NCI-H2107 treated with DMSO at 0.1 percent for 48 hours (cell line): ENCODE results near the gene COL4A3.

Experiments used
- DNase-seq: peaks from one replicate; lab custom pipeline; 2025; ENCODE audit not compliant: unreplicated experiment; lab: John Stamatoyannopoulos, UW

The COL4A3 gene

GRCh38 chr2:227163998-227164762, at the start of gene COL4A3, which contains the start of gene COL4A4:
COL4A3 (plus strand) TSS chr2:227164624; CDS start chr2:227164727, 103 bp downstream.
COL4A4 (minus strand) TSS chr2:227164205; CDS start chr2:227147483, 16,722 bp downstream.
- peak; percentile 37 for DNase-seq

- peak; percentile 42 for DNase-seq
Measured at GRCh38 chr2:227115761-227116160, 48.7 kb upstream of the COL4A3 start.

- DNase-seq = no peak
Measured at GRCh38 chr2:227117027-227117426, 47.4 kb upstream of the COL4A3 start.

DNA sequence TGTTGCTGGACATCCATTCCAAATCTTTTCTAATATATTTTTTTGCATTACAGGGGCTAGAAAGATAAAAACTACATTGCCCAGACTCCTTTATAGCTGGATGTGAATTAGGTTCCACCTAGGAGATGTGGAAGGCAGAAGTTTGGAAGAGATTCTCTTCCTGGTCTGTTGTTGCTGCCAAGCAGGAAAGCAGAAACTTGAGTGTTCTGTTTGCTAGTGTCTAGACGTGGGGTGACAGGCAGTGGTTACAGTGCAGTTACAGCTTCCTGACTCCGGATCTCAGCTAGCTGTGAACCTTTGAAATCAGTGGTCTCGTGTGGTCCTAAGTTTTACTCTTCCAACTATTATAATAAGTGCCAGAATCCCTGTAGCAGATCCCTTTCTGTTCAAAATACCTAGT, 46.6 kb upstream of the COL4A3 start:
- DNase-seq = no peak

GRCh38 chr2:227118353-227118752, 46.1 kb upstream of the COL4A3 start:
- no peak for DNase-seq

- DNase-seq = no peak
Measured at GRCh38 chr2:227123697-227124096, 40.7 kb upstream of the COL4A3 start.

- no peak for DNase-seq
Measured at GRCh38 chr2:227124811-227125210, 39.6 kb upstream of the COL4A3 start.

GRCh38 chr2:227125506-227125905, 38.9 kb upstream of the COL4A3 start:
- DNase-seq = no peak

DNA sequence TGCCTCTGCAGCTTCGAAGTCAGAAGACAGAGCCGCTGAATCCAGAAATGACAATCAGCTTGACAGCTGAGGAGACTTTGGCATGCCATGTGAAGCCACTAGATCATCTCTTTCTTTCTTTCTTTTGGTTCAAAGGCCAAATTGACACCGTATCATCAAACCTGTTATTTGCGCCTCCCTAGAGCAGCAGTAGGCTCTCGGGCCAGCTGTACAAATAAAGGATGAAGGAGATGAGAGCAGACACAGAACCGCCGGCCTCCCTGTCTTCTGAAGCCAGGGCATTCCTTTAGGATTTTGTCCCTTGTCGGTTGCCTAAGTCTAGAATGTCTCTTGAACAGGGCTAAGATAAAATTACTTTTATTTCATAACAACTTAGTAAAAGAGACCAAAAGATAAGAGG, 37.2 kb upstream of the COL4A3 start:
- DNase-seq = no peak

DNA sequence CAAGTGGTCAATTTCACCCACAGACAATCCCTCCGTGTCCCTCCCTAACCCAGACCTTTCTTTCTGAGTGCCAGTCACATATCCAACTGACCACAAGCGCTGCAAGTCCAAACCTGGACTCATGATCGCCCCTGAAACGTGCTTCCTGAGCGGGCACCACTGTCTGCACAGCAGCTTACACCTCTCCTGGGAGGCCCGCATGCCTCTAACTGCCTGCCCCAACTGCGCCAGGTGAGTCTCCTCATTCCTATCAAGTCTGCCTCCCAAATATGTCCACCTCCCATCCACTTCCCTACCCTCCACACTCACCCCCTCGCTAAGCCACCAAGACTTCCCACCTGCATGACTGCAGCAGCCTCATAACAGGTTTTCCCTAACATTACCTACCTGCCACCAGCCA, 33.8 kb upstream of the COL4A3 start:
- no peak for DNase-seq

DNA sequence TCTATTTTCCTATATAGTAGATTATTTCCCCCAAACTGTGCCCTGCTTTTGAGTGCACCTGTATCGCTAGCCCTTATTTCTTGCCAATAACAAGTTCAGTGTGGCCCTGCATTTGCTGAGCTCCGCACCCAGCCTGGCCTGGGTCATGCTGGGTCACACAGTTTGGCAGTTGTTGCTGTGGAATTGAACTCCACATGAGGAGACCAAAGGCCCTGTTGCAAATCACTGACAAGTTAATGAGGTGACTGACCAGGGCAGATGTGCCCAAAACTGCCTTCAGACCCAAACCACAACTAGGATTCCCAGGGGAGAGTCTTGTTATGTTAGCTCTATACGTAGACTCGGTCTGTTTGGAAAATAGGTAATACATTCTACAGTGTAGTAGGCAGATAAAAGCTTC, 31.4 kb upstream of the COL4A3 start:
- DNase-seq = no peak

DNA sequence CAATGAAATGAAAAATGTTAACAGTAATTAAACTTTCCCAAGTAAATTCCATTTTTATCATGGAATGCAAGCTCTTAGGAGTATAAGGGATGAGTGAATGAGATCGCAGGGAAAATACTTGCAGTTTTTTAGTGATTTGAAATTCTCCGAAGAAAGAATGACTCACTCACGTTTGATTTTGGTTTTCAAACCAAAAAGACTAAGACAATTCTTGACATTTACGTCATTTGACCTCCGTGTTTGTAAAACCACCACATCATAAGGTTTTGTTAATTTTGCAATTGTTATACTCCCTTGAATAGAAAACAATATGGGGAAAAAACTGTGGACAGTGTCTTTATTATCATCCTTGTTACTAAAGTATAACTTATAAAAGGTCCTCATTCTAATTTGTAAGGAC, 29.8 kb upstream of the COL4A3 start:
- no peak for DNase-seq

- no peak for DNase-seq
Measured at GRCh38 chr2:227141301-227141700, 23.1 kb upstream of the COL4A3 start.

DNA sequence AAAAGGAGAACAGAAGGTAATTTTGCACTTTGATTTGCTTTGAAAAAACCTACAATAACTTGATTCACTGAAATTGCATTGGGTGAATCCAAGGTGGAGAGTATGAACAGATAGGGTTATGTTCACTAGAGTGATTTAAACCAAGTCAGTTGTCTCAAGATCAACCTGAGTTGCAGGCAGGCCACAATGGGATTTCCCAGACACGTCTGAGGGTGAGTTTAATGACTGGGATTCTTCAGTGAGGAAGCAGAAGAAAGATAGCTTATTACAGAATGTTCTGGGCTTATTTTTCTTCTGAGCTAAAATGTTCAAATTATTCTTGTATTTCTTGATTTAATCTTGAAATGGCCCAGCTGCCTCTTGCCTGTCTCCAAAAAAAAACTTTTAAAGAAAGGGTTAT, 20.5 kb upstream of the COL4A3 start:
- DNase-seq = no peak

GRCh38 chr2:227146456-227146855, 18.0 kb upstream of the COL4A3 start:
- DNase-seq = no peak

DNA sequence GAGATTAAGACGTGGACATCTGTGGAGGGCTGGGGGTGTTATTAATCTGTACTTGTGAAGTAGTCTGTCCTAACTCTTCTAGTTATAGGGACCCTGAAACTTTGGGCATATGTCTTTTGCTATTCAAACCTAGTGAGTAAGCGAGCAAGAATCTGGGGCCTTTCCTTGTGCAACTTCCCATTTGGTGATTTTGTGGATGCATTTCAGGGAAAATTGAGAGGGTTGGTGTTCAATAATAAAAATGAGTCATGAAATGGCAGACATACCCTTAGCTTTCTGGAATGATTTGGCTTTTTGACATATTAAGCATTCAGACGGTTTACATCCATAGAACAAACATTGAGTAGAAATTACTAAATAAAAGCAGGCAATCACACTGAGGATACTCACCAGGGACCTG, 17.4 kb upstream of the COL4A3 start:
- no peak for DNase-seq

- no peak for DNase-seq
Measured at GRCh38 chr2:227148106-227148505, 16.3 kb upstream of the COL4A3 start.

- DNase-seq = no peak
Measured at GRCh38 chr2:227150222-227150936, 14.0 kb upstream of the COL4A3 start.

GRCh38 chr2:227152093-227152766, 12.2 kb upstream of the COL4A3 start:
- DNase-seq = no peak

GRCh38 chr2:227153307-227153706, 11.1 kb upstream of the COL4A3 start:
- DNase-seq = no peak

- no peak for DNase-seq
Measured at GRCh38 chr2:227153758-227154486, 10.5 kb upstream of the COL4A3 start.
